Gastroesophageal sphincter (tissue), 4 donors: ENCODE results near the gene ZNF620. TPM values are rescaled to one million over a fixed set of nuclear protein-coding genes. Genes with fewer than 3 reads are reported as not detected.
"Not testable (repeated sequence)": the region's sequence is repeated elsewhere in the genome, so short reads cannot be mapped to it uniquely, and the experiment has no call there.

Experiments used
- ATAC-seq: fragments of 150-250 bp; one replicate; pipeline ENCODE4 v1.9.1; 2016; ENCODE audit warnings: mild to moderate bottlenecking, moderate library complexity
- H3K27ac ChIP-seq, 4 donors: fragments of 200-600 bp; sonication (generic) in 3 of 4; 1 replicate in 3 of 4; 2 replicates in 1 of 4; pipeline ENCODE4 v1.5.1; 2016 to 2019
- H3K27me3 ChIP-seq: fragments of 200-600 bp; sonication (generic); one replicate; pipeline ENCODE4 v1.5.1; 2019
- H3K36me3 ChIP-seq, 2 donors: fragments of 200-600 bp; sonication (generic); one replicate each; pipeline ENCODE4 v1.5.1; 2019; ENCODE audit warnings: control low read depth in 1 of 2
- H3K4me1 ChIP-seq, 3 donors: fragments of 200-600 bp; sonication (generic); 1 replicate in 2 of 3; 2 replicates in 1 of 3; pipeline ENCODE4 v1.5.1; 2016 to 2019; ENCODE audit warnings: control low read depth in 2 of 3
- H3K4me3 ChIP-seq, 2 donors: fragments of 200-600 bp; sonication (generic); one replicate each; pipeline ENCODE4 v1.5.1; 2019; ENCODE audit warnings: mild to moderate bottlenecking in 1 of 2, moderate library complexity in 1 of 2
- H3K9me3 ChIP-seq, 3 donors: fragments of 200-600 bp; sonication (generic); one replicate each; pipeline ENCODE4 v1.5.1; 2017 to 2019; ENCODE audit warnings: control low read depth in 2 of 3
- CTCF ChIP-seq, 4 experiments: fragments of 200-600 bp in 2 of 4; fragments of 450-650 bp in 2 of 4; sonication (generic) in 1 of 4; IDR thresholded peaks; one replicate each; pipeline ENCODE4 v1.5.1; 2017 to 2019; ENCODE audit warnings: antibody characterized with exemption in 4 of 4, mild to moderate bottlenecking in 2 of 4, moderate library complexity in 2 of 4
- EP300 ChIP-seq: sonication (generic); formaldehyde crosslinking; IDR thresholded peaks from one replicate; pipeline ENCODE4 v1.6.1; 2017; ENCODE audit warnings: antibody characterized with exemption, mild to moderate bottlenecking
- POLR2A ChIP-seq, 2 donors: fragments of 450-650 bp; IDR thresholded peaks; one replicate each; pipeline ENCODE4 v1.6.1; 2017; ENCODE audit warnings: antibody characterized with exemption in 2 of 2, mild to moderate bottlenecking in 2 of 2, moderate library complexity in 1 of 2
- POLR2AphosphoS5 ChIP-seq: sonication (generic); formaldehyde crosslinking; IDR thresholded peaks from one replicate; pipeline ENCODE4 v1.6.1; 2017; ENCODE audit warnings: antibody characterized with exemption
- WGBS, 2 donors: methylation state at CpG; one replicate each; pipeline ENCODE4 v1.1.5; 2018; ENCODE audit warnings: low coverage in 1 of 2; 5-methylcytosine and 5-hydroxymethylcytosine counted together
- small RNA-seq, 4 donors: library from RNA; depleted of rRNA; stranded (forward); fragments of <200 nt; gene quantifications; one replicate each; pipeline ENCODE3, GENCODE V24; 2016
- total RNA-seq, 4 donors: library from RNA; depleted of rRNA; stranded (reverse); fragments of >200 nt; gene quantifications; one replicate each; pipeline ENCODE4 v1.1.0, GENCODE V29; 2016

ZNF620 gene
- total RNA-seq, 4 donors from 2014 or later, result 3.4 to 7.0 (median 4.7) TPM

- no peak overlapping the region for H3K4me3 ChIP-seq
- TF ChIP-seq EP300, result no peak
- TF ChIP-seq POLR2AphosphoS5, result no peak
- no peak for TF ChIP-seq CTCF (IDR thresholded peaks at IDR 0.05)
- TF ChIP-seq POLR2A (IDR thresholded peaks at IDR 0.05), result no peak
- ATAC-seq, result no peak
- H3K9me3 ChIP-seq, result no peaks in the 10 kb centered on the region
- WGBS, 2 donors, result 69 to 76% methylated on average over 6 of the region's 7 CpGs
- H3K27me3 ChIP-seq, result no peaks in the 10 kb centered on the region
- no peak overlapping the region for H3K27ac ChIP-seq
- no peaks in the 10 kb centered on the region for H3K4me1 ChIP-seq
- H3K36me3 ChIP-seq, result no peaks in the 10 kb centered on the region
Measured at GRCh38 chr3:40557575-40558161, 51.8 kb downstream of the ZNF620 start.

DNA sequence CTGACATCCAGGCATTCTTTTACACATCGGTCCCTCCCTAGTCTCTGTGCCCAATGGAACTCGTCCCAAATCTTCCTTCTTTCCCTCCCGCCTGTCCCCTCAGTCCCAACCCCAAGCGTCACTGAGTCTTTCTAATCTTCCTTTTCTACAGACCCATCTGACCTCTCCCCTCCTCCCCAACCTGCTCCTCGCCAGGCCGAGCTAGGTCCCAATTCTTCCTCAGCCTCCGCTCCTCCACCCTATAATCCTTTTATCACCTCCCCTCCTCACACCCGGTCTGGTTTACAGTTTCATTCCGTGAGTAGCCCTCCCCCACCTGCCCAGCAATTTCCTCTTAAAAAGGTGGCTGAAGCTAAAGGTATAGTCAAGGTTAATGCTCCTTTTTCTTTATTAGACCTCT, 56.6 kb downstream of the ZNF620 start:
- not testable (repeated sequence) for H3K9me3 ChIP-seq

GRCh38 chr3:40565629-40566028, 59.8 kb downstream of the ZNF620 start:
- H3K9me3 ChIP-seq, H3K36me3 ChIP-seq, H3K27me3 ChIP-seq, ATAC-seq, H3K27ac ChIP-seq, H3K4me3 ChIP-seq, H3K4me1 ChIP-seq: not testable (repeated sequence)
- 72 to 88% methylated on average over 5 of the region's 5 CpGs for WGBS, 2 donors

More for the DNA sequence above, 56.6 kb downstream of the ZNF620 start:
- H3K4me1 ChIP-seq, H3K27me3 ChIP-seq, H3K27ac ChIP-seq, H3K4me3 ChIP-seq, ATAC-seq, H3K36me3 ChIP-seq: not testable (repeated sequence)
- 78 to 93% methylated on average over 3 to 9 of the region's 9 CpGs for WGBS, 2 donors

DNA sequence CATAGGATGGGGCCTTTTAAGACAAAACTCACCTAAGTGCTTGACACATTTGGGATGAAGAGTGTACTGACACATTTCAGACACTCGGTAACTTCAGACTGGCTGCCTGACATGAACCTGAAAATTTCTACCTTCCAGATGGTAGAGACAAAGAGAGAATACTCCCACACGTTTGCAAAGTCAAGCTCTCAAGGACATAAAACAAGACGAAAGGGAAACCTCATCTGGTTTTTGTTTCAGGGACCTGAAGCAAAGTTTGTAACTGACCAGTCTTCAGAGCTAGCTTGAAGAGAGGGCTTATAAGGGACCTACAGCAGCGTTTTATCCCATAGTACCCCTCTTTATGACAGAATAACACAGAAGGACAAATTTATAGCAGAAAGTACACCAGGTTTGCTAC, 60.9 kb downstream of the ZNF620 start:
- Histone ChIP-seq H3K9me3 (no peaks in the 10 kb centered on the region), H3K4me1 (no peaks in the 10 kb centered on the region), H3K4me3 (no peak overlapping the region), H3K36me3 (no peaks in the 10 kb centered on the region), H3K27ac (no peak overlapping the region), H3K27me3 (no peaks in the 10 kb centered on the region)
- TF ChIP-seq EP300, result no peak
- no peak for TF ChIP-seq POLR2A (IDR thresholded peaks at IDR 0.05)
- no peak for TF ChIP-seq CTCF (IDR thresholded peaks at IDR 0.05)
- no peak for TF ChIP-seq POLR2AphosphoS5
- ATAC-seq, result no peak
- WGBS, 2 donors, result 64 to 69% methylated on average over 4 of the region's 4 CpGs

Small RNA genes lying within 50 kb of the gene (small RNA-seq; reads per million reads assigned to genes)
- gene RNU5B-2P, result 0 to 0.09 (median 0) reads per million in 4 donors

Other genes with a start within 250 kb of the ZNF620 start
- 10 to 100 TPM; 26.8 to 49.2 (median 38.0) TPM for gene EIF1B, start 196.3 kb upstream of the ZNF620 start, total RNA-seq
- gene ENTPD3, start 118.9 kb upstream of the ZNF620 start, total RNA-seq, result 1 to 10 TPM in 2 of 4 donors, under 1 TPM in 1, not detected in 1; 0.58 to 3.3 (median 1.9) TPM
- gene RPL14, start 48.7 kb upstream of the ZNF620 start, total RNA-seq, result 100 to 1,000 TPM; 339 to 470 (median 384) TPM
- 1 to 10 TPM; 4.6 to 7.9 (median 5.3) TPM for gene ZNF619, start 28.9 kb upstream of the ZNF620 start, total RNA-seq
- 10 to 100 TPM; 10.9 to 28.3 (median 18.6) TPM for gene ZNF621, start 18.9 kb downstream of the ZNF620 start, total RNA-seq